Lung (tissue), 12 donors: ENCODE data around the gene RAB24. TPM values are rescaled to one million over a fixed set of nuclear protein-coding genes. Genes with fewer than 3 reads are reported as not detected.

Source experiments
- ATAC-seq: fragments of 200-7000 bp; cut with Tn5 transposase; one replicate; pipeline ENCODE4 v1.9.1; 2020; ENCODE audit warnings: moderate number of reproducible peaks; ENCODE audit not compliant: insufficient read depth, low FRiP score
- DNase-seq, 3 donors: peaks; one replicate each; pipeline ENCODE4 v3.0.0-alpha.2; 2013 to 2017
- H3K27ac ChIP-seq, 2 donors: one replicate each; pipeline ENCODE4 v1.5.1; 2013; ENCODE audit warnings: mild to moderate bottlenecking in 2 of 2, moderate library complexity in 2 of 2, control low read depth in 1 of 2, inconsistent platforms in 1 of 2, low read depth in 1 of 2, low read length in 1 of 2
- H3K27me3 ChIP-seq, 3 donors: one replicate each; pipeline ENCODE4 v1.5.1; 2013; ENCODE audit warnings: low read length in 2 of 3; ENCODE audit not compliant: control insufficient read depth in 3 of 3, insufficient read depth in 3 of 3
- H3K36me3 ChIP-seq, 4 donors: one replicate each; pipeline ENCODE4 v1.5.1; 2013; ENCODE audit warnings: low read length in 4 of 4, mild to moderate bottlenecking in 1 of 4, moderate library complexity in 1 of 4; ENCODE audit not compliant: control insufficient read depth in 4 of 4, insufficient read depth in 4 of 4
- H3K4me1 ChIP-seq, 5 donors: one replicate each; pipeline ENCODE4 v1.5.1; 2013; ENCODE audit warnings: low read length in 5 of 5, mild to moderate bottlenecking in 2 of 5, moderate library complexity in 1 of 5; ENCODE audit not compliant: control insufficient read depth in 5 of 5, insufficient read depth in 5 of 5
- H3K4me3 ChIP-seq: one replicate; pipeline ENCODE4 v1.5.1; 2013; ENCODE audit warnings: mild to moderate bottlenecking, control low read depth, moderate library complexity
- H3K9ac ChIP-seq, 2 donors: one replicate each; pipeline ENCODE4 v1.5.1; 2013; ENCODE audit warnings: low read length in 2 of 2, control low read depth in 1 of 2; ENCODE audit not compliant: insufficient read depth in 1 of 2
- H3K9me3 ChIP-seq, 4 donors: one replicate each; pipeline ENCODE4 v1.5.1; 2013; ENCODE audit warnings: low read length in 3 of 4, mild to moderate bottlenecking in 1 of 4, moderate library complexity in 1 of 4; ENCODE audit not compliant: control insufficient read depth in 4 of 4, insufficient read depth in 3 of 4
- CTCF ChIP-seq: IDR thresholded peaks from 2 replicates; pipeline ENCODE4 v1.5.1; 2012; ENCODE audit warnings: mild to moderate bottlenecking; ENCODE audit errors: control extremely low read depth, extremely low read depth
- WGBS, 2 donors: extraction: QIAGEN DNeasy Blood & Tissue Kit; methylation state at CpG; one replicate each; pipeline ENCODE4 v1.1.7; 2013; 5-methylcytosine and 5-hydroxymethylcytosine counted together
- polyA plus RNA-seq, 2 donors: library from polyadenylated mRNA; stranded (reverse); fragments of 200-250 nt; gene quantifications; one replicate each; pipeline ENCODE4 v1.2.1, GENCODE V29; 2013
- total RNA-seq, 2 donors: library from RNA; depleted of rRNA in 1 of 2; stranded (reverse); fragments of >200 nt in 1 of 2; gene quantifications; one replicate each; pipeline ENCODE4 v1.2.1, GENCODE V29; 2014 to 2021
- donor health status: control.
- donor health status: control.
- donor health status: Bipolar disorder and iron deficiency.
- donor health status: healthy.
- donor health status: DM: yes; HTN: yes; CAD: no.

The RAB24 gene
- total and polyA plus RNA-seq, 4 donors = 25.9 to 76.6 (median 42.4) TPM

GRCh38 chr5:177309351-177310191 is 6.1 kb upstream of the RAB24 start:
- 62 to 65% methylated on average over 10 of the region's 10 CpGs for WGBS, 2 donors
- DNase-seq (peak; percentile 41 to 55 (median 52)), ATAC-seq (no peak)
- peak; percentile 64 for TF ChIP-seq CTCF
- peaks cover 0 to 39% (median 12%) of the 10 kb centered on the region in 5 donors for H3K4me1 ChIP-seq
- H3K4me3 ChIP-seq = no peak overlapping the region
- H3K9me3 ChIP-seq = no peaks in the 10 kb centered on the region
- H3K27ac ChIP-seq = no peak overlapping the region
- H3K27me3 ChIP-seq = no peaks in the 10 kb centered on the region
- H3K36me3 ChIP-seq = peaks cover 0 to 17% (median 10%) of the 10 kb centered on the region in 4 donors
- no peak overlapping the region for H3K9ac ChIP-seq

GRCh38 chr5:177308740-177309139 is 5.2 kb upstream of the RAB24 start:
- H3K27ac ChIP-seq = no peak overlapping the region
- no peaks in the 10 kb centered on the region for H3K9me3 ChIP-seq
- WGBS, 2 donors = 91 to 92% methylated on average over 11 of the region's 11 CpGs
- no peak overlapping the region for H3K4me3 ChIP-seq
- H3K4me1 ChIP-seq = peaks cover 0 to 43% (median 12%) of the 10 kb centered on the region in 5 donors
- peaks cover 0 to 18% (median 10%) of the 10 kb centered on the region in 4 donors for H3K36me3 ChIP-seq
- no peak for ATAC-seq
- no peak for DNase-seq
- no peaks in the 10 kb centered on the region for H3K27me3 ChIP-seq
- no peak for TF ChIP-seq CTCF
- no peak overlapping the region for H3K9ac ChIP-seq

GRCh38 chr5:177307544-177308363 is 4.2 kb upstream of the RAB24 start:
- DNase-seq (no peak), ATAC-seq (no peak)
- no peak overlapping the region for H3K9ac ChIP-seq
- no peak for TF ChIP-seq CTCF
- H3K4me1 ChIP-seq = peaks cover 0 to 40% (median 12%) of the 10 kb centered on the region in 5 donors
- 54 to 71% methylated on average over 41 to 43 of the region's 43 CpGs for WGBS, 2 donors
- H3K9me3 ChIP-seq = no peaks in the 10 kb centered on the region
- H3K27ac ChIP-seq = peak overlapping the region in 1 of 2 donors; percentile 80
- peaks cover 0 to 18% (median 10%) of the 10 kb centered on the region in 4 donors for H3K36me3 ChIP-seq
- H3K27me3 ChIP-seq = no peaks in the 10 kb centered on the region
- H3K4me3 ChIP-seq = no peak overlapping the region
